NCI-H82 treated with DMSO at 0.1 percent for 48 hours (cell line): ENCODE measurements around the gene NOTCH1.

ENCODE experiments used
- DNase-seq: peaks from one replicate; lab custom pipeline; 2025; ENCODE audit not compliant: unreplicated experiment; lab: John Stamatoyannopoulos, UW

NOTCH1 gene

DNA sequence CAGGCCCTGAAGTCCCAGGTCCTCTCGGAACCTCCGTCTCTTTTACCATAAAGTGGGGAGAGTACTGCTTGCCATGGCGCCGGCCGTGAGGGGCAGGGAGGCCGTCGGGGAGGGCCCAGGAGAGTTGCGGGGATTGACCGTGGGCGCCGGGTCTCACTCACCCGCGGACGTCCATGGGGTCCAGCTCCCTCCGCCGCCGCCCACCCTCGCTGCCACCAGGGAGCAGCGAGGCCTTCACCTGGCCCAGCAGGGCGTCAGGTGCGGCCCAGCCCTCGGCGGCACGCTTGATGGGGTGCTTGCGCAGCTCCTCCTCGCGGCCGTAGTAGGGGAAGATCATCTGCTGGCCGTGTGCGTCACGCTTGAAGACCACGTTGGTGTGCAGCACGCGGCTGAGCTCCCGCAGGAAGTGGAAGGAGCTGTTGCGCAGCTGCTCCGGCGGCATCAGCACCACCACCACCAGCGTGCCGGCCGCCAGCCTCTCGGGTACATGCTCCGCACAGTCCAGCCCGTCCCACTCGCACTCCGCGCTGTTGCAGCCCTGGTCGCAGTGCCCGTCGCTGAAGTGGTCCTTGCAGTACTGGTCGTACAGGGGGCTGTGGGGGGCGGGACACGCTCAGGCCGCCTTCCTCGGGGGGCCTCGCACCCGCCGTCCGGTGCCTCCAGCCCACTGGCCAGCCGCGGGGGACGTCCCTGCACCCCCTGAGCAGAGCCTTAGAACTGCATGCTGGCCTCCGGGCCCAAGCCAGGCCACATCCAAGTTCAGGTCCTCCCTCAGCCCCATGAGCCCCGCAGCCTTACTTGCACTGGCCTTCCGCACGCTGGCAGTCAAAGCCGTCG is 41.1 kb downstream of the NOTCH1 start:
- DNase-seq, result no peak

GRCh38 chr9:136502940-136503550 is 42.8 kb downstream of the NOTCH1 start:
- no peak for DNase-seq

DNA sequence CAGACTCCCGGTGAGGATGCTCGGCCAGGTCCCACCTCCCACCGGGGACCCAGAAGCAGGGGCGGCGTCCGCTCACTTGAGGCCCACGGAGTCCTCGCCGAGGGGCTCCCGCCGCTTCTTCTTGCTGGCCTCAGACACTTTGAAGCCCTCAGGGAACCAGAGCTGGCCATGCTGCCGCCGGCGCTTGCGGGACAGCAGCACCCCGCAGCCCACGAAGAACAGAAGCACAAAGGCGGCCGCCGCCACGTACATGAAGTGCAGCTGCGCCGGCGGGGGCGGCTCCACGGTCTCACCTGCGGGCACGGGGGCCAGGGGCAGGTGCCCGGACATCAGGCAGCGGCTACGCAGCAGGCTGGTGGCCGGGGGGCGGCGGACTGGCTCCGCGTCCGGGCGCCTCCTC is 43.7 kb downstream of the NOTCH1 start:
- no peak for DNase-seq

- DNase-seq, result no peak
Observed at GRCh38 chr9:136501686-136502085, 44.2 kb downstream of the NOTCH1 start.

DNA sequence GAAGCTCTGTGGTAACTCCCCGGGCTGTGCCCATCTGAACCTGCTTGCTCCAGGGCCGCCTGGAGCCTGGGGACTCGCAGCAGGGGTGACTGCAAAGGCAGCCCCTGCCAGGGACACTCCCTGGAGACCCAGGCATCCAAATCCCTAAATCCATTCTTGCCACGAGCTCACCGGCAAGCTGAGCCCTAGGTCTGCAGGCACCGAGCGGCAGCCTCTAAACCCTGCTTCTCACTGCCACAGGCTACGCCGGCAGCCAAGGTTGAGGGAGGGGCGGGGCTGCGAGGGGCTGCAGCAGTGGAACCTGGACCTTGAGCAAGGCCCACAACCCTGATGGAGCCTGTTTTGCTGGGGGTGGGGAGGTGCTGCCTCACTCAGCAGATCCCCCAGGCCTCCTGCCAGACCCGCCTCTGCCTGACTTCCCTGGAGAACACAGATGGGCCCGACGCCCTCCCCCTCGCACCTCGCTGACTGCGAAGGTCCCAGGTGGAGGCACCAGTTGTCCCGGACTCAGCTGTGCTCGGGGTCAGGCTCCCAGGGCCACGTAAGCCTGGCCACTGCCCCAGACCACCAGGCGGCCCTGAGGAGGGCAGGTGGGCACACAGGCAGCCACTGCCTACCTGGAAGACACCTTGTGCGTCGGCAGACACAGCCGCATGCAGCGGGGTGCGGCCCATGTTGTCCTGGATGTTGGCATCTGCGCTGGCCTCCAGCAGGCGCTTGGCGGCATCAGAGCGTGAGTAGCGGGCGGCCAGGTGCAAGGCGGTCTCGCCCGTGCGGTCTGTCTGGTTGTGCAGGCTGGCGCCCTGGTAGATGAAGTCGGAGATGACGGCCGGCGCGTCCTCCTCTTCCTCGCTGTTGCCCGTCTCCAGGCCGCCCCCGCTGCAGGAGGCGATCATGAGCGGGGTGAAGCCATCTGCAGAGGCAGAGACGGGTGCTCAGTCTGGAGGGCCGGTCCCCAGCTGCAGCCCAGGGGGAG is 45.6 kb downstream of the NOTCH1 start:
- DNase-seq, result no peak

DNA sequence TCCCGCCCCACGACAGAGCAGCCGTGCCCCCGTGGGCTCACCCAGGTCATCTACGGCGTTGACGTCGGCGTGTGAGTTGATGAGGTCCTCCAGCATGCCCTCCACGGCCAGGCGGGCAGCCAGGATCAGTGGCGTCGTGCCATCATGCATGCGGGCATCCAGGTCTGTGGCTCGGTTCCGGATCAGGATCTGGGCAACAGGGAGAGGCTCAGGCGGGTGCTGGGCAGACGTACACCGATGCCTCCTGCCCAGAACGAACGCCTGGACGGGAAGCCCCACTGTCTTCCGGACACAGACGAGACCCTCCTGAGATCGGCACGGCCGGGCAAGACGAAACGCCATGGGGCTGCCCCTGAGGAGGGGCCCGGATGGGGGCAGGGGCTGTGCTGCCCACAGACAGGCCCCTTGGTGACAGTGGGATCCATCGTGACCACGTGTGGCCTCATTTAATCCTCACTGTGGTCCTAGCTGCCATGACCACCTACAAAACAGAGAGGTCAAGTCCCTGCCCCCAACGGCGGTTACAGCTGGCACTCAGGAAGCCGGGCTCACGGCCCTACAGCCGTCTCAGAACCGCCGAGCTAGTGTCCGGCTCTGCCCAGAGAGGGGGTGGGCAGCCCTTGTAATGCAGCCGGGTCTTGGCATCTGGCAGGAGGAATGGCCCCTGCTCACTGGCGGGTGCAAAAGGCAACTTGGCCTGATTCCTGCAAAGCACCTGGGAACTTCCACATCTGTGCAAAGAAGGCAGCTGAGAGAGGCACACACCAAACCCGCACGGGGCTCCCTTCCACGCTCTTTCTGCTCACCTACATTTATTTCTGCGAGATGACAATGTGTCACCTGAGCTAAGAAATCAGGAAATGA is 46.5 kb downstream of the NOTCH1 start:
- DNase-seq, result no peak

GRCh38 chr9:136497916-136498695 is 47.7 kb downstream of the NOTCH1 start:
- no peak for DNase-seq

DNA sequence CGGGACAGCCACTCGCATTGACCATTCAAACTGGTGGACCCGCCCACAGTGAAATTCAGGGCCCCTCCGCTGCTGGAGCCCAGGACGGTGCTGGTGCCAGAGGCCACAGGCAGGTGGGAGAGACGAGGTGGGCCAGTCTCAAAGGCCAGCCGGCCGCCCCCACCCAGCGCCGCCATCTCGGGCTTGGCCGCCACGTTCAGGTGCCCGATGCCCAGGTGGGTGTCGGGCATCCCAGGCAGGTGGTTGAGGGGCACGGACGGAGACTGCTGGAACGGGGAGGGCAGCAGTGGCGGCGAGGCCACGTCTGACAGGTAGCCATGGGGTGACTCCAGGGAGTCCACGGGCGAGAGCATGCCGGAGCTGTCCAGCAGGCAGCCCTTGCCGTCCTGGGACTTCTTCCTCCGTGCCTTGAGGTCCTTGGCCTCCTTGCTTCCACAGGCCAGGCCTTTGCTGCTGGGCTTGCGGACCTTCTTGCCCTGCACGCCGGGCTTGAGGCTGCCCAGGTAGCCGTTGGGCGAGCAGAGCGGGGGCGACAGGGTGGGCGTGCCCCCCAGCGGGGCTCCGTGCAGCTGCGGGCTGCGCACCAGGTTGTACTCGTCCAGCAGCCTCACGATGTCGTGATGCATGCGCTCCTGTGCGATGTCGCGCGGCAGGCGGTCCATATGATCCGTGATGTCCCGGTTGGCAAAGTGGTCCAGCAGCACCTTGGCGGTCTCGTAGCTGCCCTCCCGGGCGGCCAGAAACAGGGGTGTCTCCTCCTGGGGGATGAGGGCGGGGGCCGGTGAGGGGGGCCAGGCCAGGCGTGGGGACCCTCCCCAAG is 48.8 kb downstream of the NOTCH1 start:
- DNase-seq, result no peak

DNA sequence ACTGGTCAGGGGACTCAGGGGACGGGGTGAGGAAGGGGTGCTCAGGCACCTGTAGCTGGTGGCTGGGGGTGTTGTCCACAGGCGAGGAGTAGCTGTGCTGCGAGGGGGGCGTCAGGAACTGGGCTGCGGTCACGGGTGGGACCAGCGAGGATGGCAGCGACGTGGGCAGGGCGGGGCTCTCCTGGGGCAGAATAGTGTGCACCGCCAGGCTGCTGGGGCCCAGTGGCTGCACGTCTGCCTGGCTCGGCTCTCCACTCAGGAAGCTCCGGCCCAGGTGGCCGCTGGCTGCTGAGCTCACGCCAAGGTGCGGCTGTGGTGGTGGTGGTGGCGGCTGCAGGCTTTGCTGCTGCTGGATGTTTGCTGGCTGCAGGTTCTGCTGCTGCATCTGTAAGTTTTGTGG is 49.7 kb downstream of the NOTCH1 start:
- no peak for DNase-seq

GRCh38 chr9:136495238-136495800 is 50.5 kb downstream of the NOTCH1 start:
- DNase-seq, result no peak

GRCh38 chr9:136494531-136495215 is 51.2 kb downstream of the NOTCH1 start:
- no peak for DNase-seq

GRCh38 chr9:136494012-136494411 is 51.8 kb downstream of the NOTCH1 start:
- DNase-seq, result no peak

DNA sequence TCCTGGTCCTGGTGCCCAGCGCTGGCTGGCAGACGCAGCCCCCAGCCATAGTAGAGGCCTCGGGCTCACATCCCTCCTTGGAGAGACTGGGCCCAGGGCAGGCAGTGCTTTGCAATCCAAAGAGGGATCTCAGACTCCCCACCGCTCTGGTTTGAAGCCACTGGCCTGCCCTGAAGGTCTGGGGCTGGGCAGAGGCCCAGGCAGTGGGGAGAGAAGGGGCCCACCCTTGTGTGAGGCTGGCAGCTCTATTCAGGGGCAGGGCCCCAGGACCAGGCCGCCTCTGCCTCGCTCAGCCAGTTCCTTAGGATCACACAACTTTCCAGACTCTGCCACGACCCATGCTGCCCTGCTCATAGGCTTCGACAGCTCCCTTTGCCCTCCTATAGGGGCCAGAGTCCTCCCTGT is 52.3 kb downstream of the NOTCH1 start:
- no peak for DNase-seq

DNA sequence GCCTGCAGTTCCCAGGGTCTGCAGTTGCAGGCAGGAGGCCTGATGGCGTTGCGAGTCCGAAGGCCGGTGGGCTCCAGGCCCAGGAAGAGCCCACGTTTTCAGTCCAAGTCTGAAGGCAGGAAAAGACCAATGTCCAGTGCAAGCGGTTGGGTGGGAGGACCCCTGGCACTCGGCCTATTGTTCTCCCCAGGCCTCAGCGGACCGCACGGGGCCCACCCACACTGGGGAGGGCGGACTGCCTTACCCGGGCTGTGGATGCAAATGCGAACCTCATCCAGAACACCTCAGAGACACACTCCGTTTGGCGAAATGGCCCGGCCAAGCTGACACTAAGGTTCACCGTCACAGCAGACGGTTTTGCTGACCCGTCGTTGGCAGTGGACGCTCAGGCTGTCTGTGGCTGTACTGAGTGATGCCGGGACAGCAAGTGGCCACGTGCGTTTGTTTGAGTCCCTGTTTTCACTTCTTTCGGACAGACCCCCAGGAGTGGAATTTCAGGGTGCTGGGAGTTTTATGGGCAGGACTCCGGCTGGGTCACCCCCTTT is 52.8 kb downstream of the NOTCH1 start:
- no peak for DNase-seq

DNA sequence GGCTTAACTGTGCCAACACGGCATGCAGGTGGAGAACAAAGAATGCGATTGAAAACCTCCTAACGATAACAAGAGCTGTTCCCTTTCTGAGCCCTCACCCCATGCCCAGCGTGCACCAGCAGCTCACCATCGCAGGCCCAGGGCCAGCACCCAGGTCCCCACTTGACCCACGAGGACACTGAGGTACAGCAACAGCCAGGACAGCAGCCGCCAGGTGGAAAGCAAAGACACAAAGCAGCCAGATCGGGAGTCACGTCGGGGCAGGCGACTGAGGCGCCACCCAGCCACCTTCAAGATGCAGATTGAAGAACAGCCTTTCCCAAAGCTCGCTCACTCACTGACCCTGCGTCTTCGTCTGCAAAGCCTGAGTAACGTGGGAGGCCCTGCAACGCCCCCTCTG is 56.1 kb downstream of the NOTCH1 start:
- no peak for DNase-seq

GRCh38 chr9:136488247-136489214 is 57.3 kb downstream of the NOTCH1 start:
- peak; percentile 3 for DNase-seq

DNA sequence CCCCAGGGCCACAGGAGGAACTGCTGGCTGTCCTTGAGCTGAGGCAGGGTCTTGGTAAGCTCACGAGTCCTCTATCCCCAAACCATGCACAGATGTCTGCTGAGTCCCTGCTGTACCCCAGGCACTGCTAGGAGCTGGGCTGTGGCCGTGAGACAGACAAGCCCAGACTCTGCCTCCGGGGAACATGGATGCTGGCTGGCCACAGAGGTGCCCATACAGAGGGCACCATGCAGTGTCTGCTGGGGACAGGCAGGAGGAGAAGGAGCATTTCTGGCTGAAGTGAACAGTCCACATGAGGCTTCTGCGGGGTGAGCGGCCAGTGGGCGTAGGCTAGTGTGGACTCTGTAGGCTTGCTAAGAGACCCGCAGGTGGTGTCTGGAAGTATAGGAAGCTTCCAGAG is 58.2 kb downstream of the NOTCH1 start:
- DNase-seq, result no peak
